Nephron (organoid): ENCODE results near the gene DNMT3B.
A peak's percentile ranks its signal among the peaks of the same experiment; 100 is the strongest.

ENCODE experiments used
- H3K27ac Mint-ChIP-seq, 3 experiments: 2 replicates each; pipeline ENCODE4 v1.8.0; 2020; ENCODE audit warnings: mixed read lengths in 3 of 3, mild to moderate bottlenecking in 2 of 3, moderate library complexity in 1 of 3
- H3K27me3 Mint-ChIP-seq: 2 replicates; pipeline ENCODE4 v1.8.0; 2021; ENCODE audit warnings: low read depth, mild to moderate bottlenecking, moderate library complexity, mixed read lengths
- H3K36me3 Mint-ChIP-seq: 2 replicates; pipeline ENCODE4 v1.8.0; 2020; ENCODE audit warnings: low read depth, mixed read lengths
- H3K4me1 Mint-ChIP-seq: 2 replicates; pipeline ENCODE4 v1.8.0; 2020; ENCODE audit warnings: mixed read lengths
- H3K4me3 Mint-ChIP-seq, 3 experiments: 2 replicates each; pipeline ENCODE4 v1.8.0; 2020; ENCODE audit warnings: mild to moderate bottlenecking in 3 of 3, mixed read lengths in 3 of 3, moderate library complexity in 2 of 3
- H3K9me3 Mint-ChIP-seq: 2 replicates; pipeline ENCODE4 v1.8.0; 2020; ENCODE audit warnings: mixed read lengths
- TF ChIP-seq, protein P1 (sequence below), 3 experiments: fragments of 200-600 bp; sonication (generic); IDR thresholded peaks; one replicate each; pipeline ENCODE4 v1.5.0; 2021; ENCODE audit warnings: antibody characterized with exemption in 3 of 3; ENCODE audit not compliant: unreplicated experiment in 3 of 3

Gene DNMT3B

GRCh38 chr20:32737371-32738223 is 24.6 kb upstream of the DNMT3B start:
- no peaks in the 10 kb centered on the region for H3K27me3 Mint-ChIP-seq
- H3K36me3 Mint-ChIP-seq: no peaks in the 10 kb centered on the region
- no peaks in the 10 kb centered on the region for H3K9me3 Mint-ChIP-seq
- no peak overlapping the region for H3K4me3 Mint-ChIP-seq
- H3K27ac Mint-ChIP-seq: no peak overlapping the region
- H3K4me1 Mint-ChIP-seq: peaks cover 7% of the 10 kb centered on the region
- TF ChIP-seq, protein P1, sequence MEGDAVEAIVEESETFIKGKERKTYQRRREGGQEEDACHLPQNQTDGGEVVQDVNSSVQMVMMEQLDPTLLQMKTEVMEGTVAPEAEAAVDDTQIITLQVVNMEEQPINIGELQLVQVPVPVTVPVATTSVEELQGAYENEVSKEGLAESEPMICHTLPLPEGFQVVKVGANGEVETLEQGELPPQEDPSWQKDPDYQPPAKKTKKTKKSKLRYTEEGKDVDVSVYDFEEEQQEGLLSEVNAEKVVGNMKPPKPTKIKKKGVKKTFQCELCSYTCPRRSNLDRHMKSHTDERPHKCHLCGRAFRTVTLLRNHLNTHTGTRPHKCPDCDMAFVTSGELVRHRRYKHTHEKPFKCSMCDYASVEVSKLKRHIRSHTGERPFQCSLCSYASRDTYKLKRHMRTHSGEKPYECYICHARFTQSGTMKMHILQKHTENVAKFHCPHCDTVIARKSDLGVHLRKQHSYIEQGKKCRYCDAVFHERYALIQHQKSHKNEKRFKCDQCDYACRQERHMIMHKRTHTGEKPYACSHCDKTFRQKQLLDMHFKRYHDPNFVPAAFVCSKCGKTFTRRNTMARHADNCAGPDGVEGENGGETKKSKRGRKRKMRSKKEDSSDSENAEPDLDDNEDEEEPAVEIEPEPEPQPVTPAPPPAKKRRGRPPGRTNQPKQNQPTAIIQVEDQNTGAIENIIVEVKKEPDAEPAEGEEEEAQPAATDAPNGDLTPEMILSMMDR (IDR thresholded peaks at IDR 0.05; ENCODE audit: unreplicated experiment in 3 of 3): no peak

DNA sequence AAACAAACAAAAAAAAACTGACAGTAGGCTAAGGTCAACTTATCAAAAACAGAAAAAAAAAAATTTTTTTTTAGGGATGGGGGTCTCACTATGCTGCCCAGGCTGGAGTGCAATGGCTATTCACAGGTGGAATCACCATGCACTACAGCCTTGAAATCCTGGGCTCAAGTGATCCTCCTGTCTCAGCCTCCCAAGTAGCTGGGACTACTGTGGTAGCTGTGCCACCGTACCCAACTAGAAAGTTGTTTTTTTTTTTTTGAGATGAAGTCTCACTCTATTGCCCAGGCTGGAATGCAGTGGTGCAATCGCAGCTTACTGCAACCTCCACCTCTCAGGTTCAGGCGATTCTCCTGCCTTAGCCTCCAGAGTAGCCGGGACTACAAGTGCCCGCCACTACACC is 21.0 kb upstream of the DNMT3B start:
- H3K9me3 Mint-ChIP-seq: no peaks in the 10 kb centered on the region
- TF ChIP-seq, protein P1 (IDR thresholded peaks at IDR 0.05; ENCODE audit: unreplicated experiment in 3 of 3): no peak
- H3K27me3 Mint-ChIP-seq: no peaks in the 10 kb centered on the region
- H3K36me3 Mint-ChIP-seq: no peaks in the 10 kb centered on the region
- peaks cover 15% of the 10 kb centered on the region for H3K4me1 Mint-ChIP-seq
- no peak overlapping the region for H3K27ac Mint-ChIP-seq
- peak overlapping the region in 1 of 3 experiments; percentile 53 for H3K4me3 Mint-ChIP-seq

- no peaks in the 10 kb centered on the region for H3K36me3 Mint-ChIP-seq
- H3K27me3 Mint-ChIP-seq: no peaks in the 10 kb centered on the region
- H3K4me3 Mint-ChIP-seq: peak overlapping the region; percentile 97 to 99 (median 99)
- peak overlapping the region; percentile 88 to 94 (median 90) for H3K27ac Mint-ChIP-seq
- H3K4me1 Mint-ChIP-seq: peaks cover 15% of the 10 kb centered on the region
- TF ChIP-seq, protein P1 (IDR thresholded peaks at IDR 0.05; ENCODE audit: unreplicated experiment in 3 of 3): no peak
- no peaks in the 10 kb centered on the region for H3K9me3 Mint-ChIP-seq
These were observed 19.6 kb upstream of the DNMT3B start for GRCh38 chr20:32742322-32743236.

DNA sequence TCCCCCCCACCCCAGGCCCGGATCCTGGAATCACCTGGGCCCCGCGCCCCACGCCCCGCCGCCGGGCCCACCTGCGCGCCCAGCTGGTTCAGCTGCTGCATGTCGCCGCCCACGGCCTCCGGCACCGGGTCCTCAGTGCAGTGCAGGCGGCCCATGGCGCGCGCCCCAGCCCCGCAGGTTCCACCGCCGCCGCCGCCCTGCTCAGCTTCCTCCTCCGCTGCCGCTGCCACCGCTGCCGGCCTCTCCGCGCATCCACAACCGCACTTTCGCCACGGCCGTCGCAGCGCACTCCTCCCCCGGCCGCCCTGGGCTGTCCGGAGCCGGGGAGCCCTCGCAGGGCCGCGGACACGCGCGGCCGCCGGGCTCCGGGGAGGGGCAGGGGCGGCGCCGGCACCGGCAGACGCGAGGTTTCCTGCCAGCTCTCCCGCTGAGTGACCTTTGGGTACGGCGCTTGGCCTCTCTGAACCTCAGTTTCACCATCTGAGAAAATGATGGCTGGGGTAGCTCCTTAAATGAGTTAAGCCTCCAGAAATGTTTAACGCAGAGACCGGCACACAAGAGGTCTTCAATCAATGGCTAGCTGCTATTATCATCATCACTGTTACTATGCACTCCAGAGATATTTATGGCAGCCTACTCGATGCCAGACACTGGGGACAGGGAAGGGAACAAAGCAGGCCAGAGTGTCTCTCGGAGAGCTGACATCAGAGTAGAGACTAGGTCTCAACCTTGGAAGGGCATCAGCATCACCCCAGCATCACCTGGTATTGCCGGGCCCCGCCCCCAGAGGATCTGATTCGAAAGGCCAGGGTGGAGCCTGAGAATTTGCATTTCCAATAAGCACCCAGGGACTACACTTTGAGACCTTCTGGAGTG is 18.7 kb upstream of the DNMT3B start, which contains the start of gene COMMD7:
Gene COMMD7, minus strand, starts transcription at position 231 of the 876 bp plus-strand sequence. Its CDS starts 76 bp downstream, at position 155.
- H3K27me3 Mint-ChIP-seq: no peaks in the 10 kb centered on the region
- H3K4me1 Mint-ChIP-seq: peaks cover 15% of the 10 kb centered on the region
- TF ChIP-seq, protein P1 (IDR thresholded peaks at IDR 0.05; ENCODE audit: unreplicated experiment in 3 of 3): no peak
- H3K4me3 Mint-ChIP-seq: peak within 1 kb of the TSS; percentile 97 to 99 (median 99)
- no peaks in the 10 kb centered on the region for H3K36me3 Mint-ChIP-seq
- H3K27ac Mint-ChIP-seq: peak within 1 kb of the TSS; percentile 90 to 94 (median 90)
- no peaks in the 10 kb centered on the region for H3K9me3 Mint-ChIP-seq

DNA sequence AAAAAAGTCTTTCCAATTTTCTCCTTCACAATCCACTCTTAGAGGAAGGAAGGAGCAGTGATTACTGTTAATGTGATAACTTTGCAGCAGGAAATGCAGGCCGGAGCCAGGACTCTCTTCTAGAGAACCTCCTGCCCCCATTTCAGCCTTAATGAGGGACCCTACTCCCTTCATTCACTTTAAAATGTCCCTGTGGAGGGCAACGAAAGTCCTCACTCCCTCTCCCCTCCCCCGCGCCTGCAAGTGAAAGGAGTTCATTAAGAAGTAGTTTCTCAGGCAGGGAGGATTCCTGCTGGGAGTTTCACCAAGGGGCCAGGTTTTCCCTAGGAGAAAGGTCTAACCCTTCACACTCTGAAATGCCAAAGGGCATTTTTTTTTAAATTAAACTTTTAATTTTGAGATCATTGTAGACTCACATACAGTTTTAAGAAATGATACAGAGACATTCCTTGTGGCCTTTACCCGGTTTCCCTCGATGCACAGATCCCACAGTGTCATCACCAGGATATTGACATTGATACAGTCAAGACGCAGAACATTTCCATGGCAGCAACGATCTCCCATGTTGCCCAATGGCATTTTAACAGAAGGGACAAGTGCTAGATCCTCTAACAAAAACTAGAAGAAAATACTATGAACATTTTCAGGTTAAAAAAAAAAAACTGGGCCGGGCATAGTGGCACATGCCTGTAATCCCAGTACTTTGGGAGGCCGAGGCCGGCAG is 12.1 kb upstream of the DNMT3B start:
- Mint-ChIP-seq H3K4me3 (no peak overlapping the region), H3K36me3 (no peaks in the 10 kb centered on the region), H3K27ac (peak overlapping the region; percentile 56 to 93 (median 83)), H3K9me3 (no peaks in the 10 kb centered on the region), H3K27me3 (no peaks in the 10 kb centered on the region), H3K4me1 (peaks cover 6% of the 10 kb centered on the region)
- TF ChIP-seq, protein P1 (IDR thresholded peaks at IDR 0.05; ENCODE audit: unreplicated experiment in 3 of 3): no peak
